ENCODE data around the gene XPNPEP2. TPM values are rescaled to one million over a fixed set of nuclear protein-coding genes. Genes with fewer than 3 reads are reported as not detected.

Gene XPNPEP2
- total and polyA plus RNA-seq, 9 donors: 3.0 to 12.9 (median 4.7) TPM

DNA sequence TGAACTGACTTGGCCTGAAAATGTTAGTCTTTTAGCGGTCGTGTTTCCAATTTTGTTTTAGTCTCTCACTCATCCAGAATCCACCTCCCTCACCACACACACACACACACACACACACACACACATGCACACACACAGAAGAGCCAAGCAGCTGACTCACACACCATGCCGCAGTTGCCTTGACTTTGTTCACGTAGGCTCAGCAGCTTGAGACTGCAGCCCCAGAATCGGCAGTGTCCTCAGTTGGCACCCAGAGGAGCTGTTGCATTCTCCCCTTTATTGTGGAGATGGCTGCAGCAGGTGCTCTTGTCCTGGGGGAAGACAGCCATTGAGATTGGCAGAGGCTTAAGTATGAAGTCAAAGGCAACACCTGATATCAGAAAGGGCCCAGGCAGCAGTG is 20.9 kb upstream of the XPNPEP2 start:
- Histone ChIP-seq H3K4me3 (ENCODE audit: low read length) (no peak overlapping the region), H3K27ac (ENCODE audit: low read length) (no peak overlapping the region), H3K27me3 (ENCODE audit: control insufficient read depth, insufficient read depth, low read length) (peaks cover 25% of the 10 kb centered on the region), H3K9me3 (replicated peaks; ENCODE audit: control insufficient read depth, low read depth, low read length) (no peaks in the 10 kb centered on the region), H3K4me1 (ENCODE audit: control insufficient read depth, insufficient read depth, low read length) (peaks cover 11% of the 10 kb centered on the region), H3K36me3 (ENCODE audit: control insufficient read depth, insufficient read depth, low read length) (no peaks in the 10 kb centered on the region)
- peak; percentile 75 for DNase-seq
- 33% methylated on average over 5 of the region's 5 CpGs for WGBS (ENCODE audit: insufficient coverage)

DNA sequence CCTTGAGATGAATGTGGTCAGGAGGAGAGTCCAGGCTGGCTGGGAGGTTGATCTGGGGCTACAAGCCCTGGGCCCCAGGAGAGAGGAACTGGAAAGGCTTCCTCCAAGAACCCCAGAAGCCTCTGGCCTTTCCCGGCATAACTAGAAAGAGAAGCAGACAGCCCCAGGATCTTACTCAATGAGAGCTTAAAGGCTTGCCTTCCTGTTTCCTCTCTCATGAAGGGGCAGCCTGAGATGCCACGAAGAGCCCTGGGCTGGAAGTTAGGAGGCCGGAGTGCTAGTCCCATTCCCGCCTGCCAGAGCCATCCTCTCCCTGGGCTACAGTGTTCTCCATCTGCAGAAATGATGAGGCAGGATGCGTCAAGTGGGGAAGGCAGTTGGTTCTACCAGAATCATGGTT is 20.1 kb upstream of the XPNPEP2 start:
- DNase-seq: no peak
- peaks cover 11% of the 10 kb centered on the region for H3K4me1 ChIP-seq (ENCODE audit: control insufficient read depth, insufficient read depth, low read length)
- H3K36me3 ChIP-seq (ENCODE audit: control insufficient read depth, insufficient read depth, low read length): no peaks in the 10 kb centered on the region
- H3K9me3 ChIP-seq (replicated peaks; ENCODE audit: control insufficient read depth, low read depth, low read length): no peaks in the 10 kb centered on the region
- H3K27me3 ChIP-seq (ENCODE audit: control insufficient read depth, insufficient read depth, low read length): peaks cover 25% of the 10 kb centered on the region
- 69% methylated on average over 4 of the region's 5 CpGs for WGBS (ENCODE audit: insufficient coverage)
- H3K4me3 ChIP-seq (ENCODE audit: low read length): no peak overlapping the region
- H3K27ac ChIP-seq (ENCODE audit: low read length): no peak overlapping the region

GRCh38 chrX:129719268-129719667 is 19.5 kb upstream of the XPNPEP2 start:
- Histone ChIP-seq H3K27me3 (ENCODE audit: control insufficient read depth, insufficient read depth, low read length) (peaks cover 25% of the 10 kb centered on the region), H3K36me3 (ENCODE audit: control insufficient read depth, insufficient read depth, low read length) (no peaks in the 10 kb centered on the region), H3K27ac (ENCODE audit: low read length) (no peak overlapping the region), H3K4me1 (ENCODE audit: control insufficient read depth, insufficient read depth, low read length) (peaks cover 11% of the 10 kb centered on the region), H3K4me3 (ENCODE audit: low read length) (no peak overlapping the region), H3K9me3 (replicated peaks; ENCODE audit: control insufficient read depth, low read depth, low read length) (no peaks in the 10 kb centered on the region)
- no peak for DNase-seq
- WGBS (ENCODE audit: insufficient coverage): 44% methylated on average over 2 of the region's 2 CpGs

DNA sequence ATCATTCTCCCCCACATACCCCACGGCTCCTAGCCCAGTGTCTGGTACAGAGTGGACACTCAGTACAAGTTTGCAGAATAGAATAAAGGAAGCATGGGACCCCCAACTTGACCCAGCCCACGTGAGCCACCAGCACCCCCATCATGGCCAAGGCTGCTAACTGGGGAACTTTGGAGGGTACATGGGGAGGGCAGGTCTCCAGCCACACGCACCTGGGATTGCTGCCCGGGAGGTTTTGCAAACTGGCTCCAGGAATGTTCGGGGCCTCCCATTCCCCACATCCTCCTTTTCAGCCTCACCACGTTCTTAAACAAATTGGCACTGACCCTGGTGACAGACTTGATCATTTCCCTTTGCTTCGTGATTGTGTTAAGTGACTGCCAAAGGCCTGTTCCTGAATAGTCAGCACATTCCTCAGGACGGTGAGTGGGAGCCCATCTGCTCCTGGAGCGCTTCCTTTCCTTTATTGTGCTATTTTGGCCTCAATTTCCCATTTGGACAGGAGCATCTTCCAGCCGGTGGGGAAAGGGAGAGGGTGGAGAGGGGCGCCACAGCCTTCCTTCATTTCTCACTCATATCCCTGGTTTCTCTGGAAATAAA is 18.7 kb upstream of the XPNPEP2 start:
- peaks cover 29% of the 10 kb centered on the region for H3K27me3 ChIP-seq (ENCODE audit: control insufficient read depth, insufficient read depth, low read length)
- H3K4me1 ChIP-seq (ENCODE audit: control insufficient read depth, insufficient read depth, low read length): peaks cover 11% of the 10 kb centered on the region
- 51% methylated on average over 5 of the region's 11 CpGs for WGBS (ENCODE audit: insufficient coverage)
- peak; percentile 71 for DNase-seq
- peak overlapping the region; percentile 32 for H3K27ac ChIP-seq (ENCODE audit: low read length)
- no peak overlapping the region for H3K4me3 ChIP-seq (ENCODE audit: low read length)
- no peaks in the 10 kb centered on the region for H3K36me3 ChIP-seq (ENCODE audit: control insufficient read depth, insufficient read depth, low read length)
- no peaks in the 10 kb centered on the region for H3K9me3 ChIP-seq (replicated peaks; ENCODE audit: control insufficient read depth, low read depth, low read length)

DNA sequence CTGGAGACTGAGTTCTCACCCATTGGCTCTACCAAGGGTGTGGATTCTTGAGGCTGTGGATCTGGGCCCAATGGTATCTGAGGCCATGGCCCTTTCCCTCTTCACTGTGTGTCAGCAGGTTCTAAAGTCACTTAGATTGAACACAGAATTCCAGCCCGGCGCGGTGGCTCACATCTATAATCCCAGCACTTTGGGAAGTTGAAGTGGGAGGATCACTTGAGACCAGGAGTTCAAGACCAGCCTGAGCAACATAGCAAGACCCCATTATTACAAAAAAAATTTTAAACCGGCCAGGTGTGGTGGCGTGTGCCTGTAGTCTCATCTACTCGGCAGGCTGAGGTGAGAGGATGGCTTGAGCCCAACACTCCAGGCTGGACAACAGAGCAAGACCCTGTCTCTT is 18.0 kb upstream of the XPNPEP2 start:
- no peaks in the 10 kb centered on the region for H3K9me3 ChIP-seq (replicated peaks; ENCODE audit: control insufficient read depth, low read depth, low read length)
- DNase-seq: no peak
- H3K4me3 ChIP-seq (ENCODE audit: low read length): no peak overlapping the region
- H3K36me3 ChIP-seq (ENCODE audit: control insufficient read depth, insufficient read depth, low read length): no peaks in the 10 kb centered on the region
- H3K4me1 ChIP-seq (ENCODE audit: control insufficient read depth, insufficient read depth, low read length): peaks cover 11% of the 10 kb centered on the region
- H3K27me3 ChIP-seq (ENCODE audit: control insufficient read depth, insufficient read depth, low read length): peaks cover 29% of the 10 kb centered on the region
- H3K27ac ChIP-seq (ENCODE audit: low read length): no peak overlapping the region
- no CpG with 5 or more reads among the region's 6 CpGs for WGBS (ENCODE audit: insufficient coverage)

DNA sequence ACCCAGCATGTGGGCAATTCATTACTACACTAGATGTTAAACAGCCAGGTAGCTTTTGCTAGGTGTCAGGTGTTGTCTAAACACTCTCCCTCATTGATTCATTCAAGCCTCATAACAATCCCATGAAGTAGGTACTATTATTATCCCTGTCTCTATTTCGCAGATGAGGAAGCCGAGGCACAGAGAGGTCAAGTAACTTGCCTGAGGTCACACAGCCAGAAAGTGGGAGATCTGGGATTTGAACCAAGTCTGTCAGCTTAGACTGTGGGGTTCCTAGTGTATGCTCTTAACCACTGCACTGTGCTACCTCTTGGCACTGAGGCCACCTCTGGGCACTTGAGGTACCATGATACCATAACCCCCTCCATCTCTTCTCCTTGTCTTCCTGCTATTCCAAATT is 17.4 kb upstream of the XPNPEP2 start:
- no peaks in the 10 kb centered on the region for H3K9me3 ChIP-seq (replicated peaks; ENCODE audit: control insufficient read depth, low read depth, low read length)
- peaks cover 29% of the 10 kb centered on the region for H3K27me3 ChIP-seq (ENCODE audit: control insufficient read depth, insufficient read depth, low read length)
- H3K36me3 ChIP-seq (ENCODE audit: control insufficient read depth, insufficient read depth, low read length): no peaks in the 10 kb centered on the region
- peaks cover 11% of the 10 kb centered on the region for H3K4me1 ChIP-seq (ENCODE audit: control insufficient read depth, insufficient read depth, low read length)
- no peak overlapping the region for H3K27ac ChIP-seq (ENCODE audit: low read length)
- no peak overlapping the region for H3K4me3 ChIP-seq (ENCODE audit: low read length)
- no peak for DNase-seq
- 90% methylated on average over 2 of the region's 2 CpGs for WGBS (ENCODE audit: insufficient coverage)

DNA sequence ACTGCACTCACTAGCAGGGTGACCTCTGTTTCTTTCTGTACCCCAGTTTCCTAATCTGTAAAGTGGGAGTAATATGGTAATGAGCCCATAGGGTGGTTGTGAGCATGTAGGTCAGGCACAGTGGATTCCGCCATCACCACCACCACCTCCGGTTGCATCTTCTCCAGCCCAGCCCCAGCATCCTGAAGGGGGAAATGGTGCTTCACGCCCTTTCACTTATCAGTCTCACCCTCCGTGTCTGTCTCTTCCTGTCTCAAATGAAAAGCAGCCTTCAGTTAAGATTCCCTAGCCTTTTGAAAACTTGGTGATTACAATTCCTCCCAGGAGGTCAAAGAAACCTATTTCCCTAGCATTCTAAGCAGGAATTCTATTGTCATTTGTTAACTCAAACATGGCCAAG is 16.9 kb upstream of the XPNPEP2 start:
- no peak overlapping the region for H3K4me3 ChIP-seq (ENCODE audit: low read length)
- H3K9me3 ChIP-seq (replicated peaks; ENCODE audit: control insufficient read depth, low read depth, low read length): no peaks in the 10 kb centered on the region
- no peak for DNase-seq
- no peaks in the 10 kb centered on the region for H3K36me3 ChIP-seq (ENCODE audit: control insufficient read depth, insufficient read depth, low read length)
- H3K4me1 ChIP-seq (ENCODE audit: control insufficient read depth, insufficient read depth, low read length): peaks cover 11% of the 10 kb centered on the region
- H3K27ac ChIP-seq (ENCODE audit: low read length): no peak overlapping the region
- peaks cover 29% of the 10 kb centered on the region for H3K27me3 ChIP-seq (ENCODE audit: control insufficient read depth, insufficient read depth, low read length)
- WGBS (ENCODE audit: insufficient coverage): 60% methylated on average over 2 of the region's 4 CpGs

- WGBS (ENCODE audit: insufficient coverage): 80% methylated on average over 1 of the region's 4 CpGs
- H3K27me3 ChIP-seq (ENCODE audit: control insufficient read depth, insufficient read depth, low read length): peaks cover 30% of the 10 kb centered on the region
- H3K27ac ChIP-seq (ENCODE audit: low read length): no peak overlapping the region
- peaks cover under 1% of the 10 kb centered on the region for H3K4me1 ChIP-seq (ENCODE audit: control insufficient read depth, insufficient read depth, low read length)
- no peaks in the 10 kb centered on the region for H3K9me3 ChIP-seq (replicated peaks; ENCODE audit: control insufficient read depth, low read depth, low read length)
- H3K36me3 ChIP-seq (ENCODE audit: control insufficient read depth, insufficient read depth, low read length): no peaks in the 10 kb centered on the region
- H3K4me3 ChIP-seq (ENCODE audit: low read length): no peak overlapping the region
- no peak for DNase-seq
Measured at GRCh38 chrX:129723511-129723910, 15.3 kb upstream of the XPNPEP2 start.

DNA sequence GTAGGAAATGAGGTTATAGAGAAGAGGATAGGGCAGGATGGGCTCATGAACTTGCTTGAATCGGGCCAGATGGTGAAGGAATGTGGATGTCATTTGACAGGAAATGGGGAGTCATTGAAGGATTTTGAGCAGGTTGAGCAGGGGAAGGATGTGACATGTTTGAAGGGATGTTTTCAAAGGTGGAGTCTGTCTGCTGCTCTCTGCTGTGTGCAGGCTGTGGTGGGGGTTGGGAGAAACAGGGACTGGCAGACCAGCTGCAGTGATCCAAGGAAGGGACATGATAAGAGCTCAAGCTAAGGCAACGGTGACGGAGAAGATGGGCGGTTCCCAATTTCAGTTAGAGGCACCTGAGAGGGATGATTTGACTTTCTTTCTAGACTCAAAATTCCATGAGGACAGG is 14.0 kb upstream of the XPNPEP2 start:
- no peaks in the 10 kb centered on the region for H3K36me3 ChIP-seq (ENCODE audit: control insufficient read depth, insufficient read depth, low read length)
- DNase-seq: no peak
- no peaks in the 10 kb centered on the region for H3K4me1 ChIP-seq (ENCODE audit: control insufficient read depth, insufficient read depth, low read length)
- H3K27me3 ChIP-seq (ENCODE audit: control insufficient read depth, insufficient read depth, low read length): peaks cover 26% of the 10 kb centered on the region
- no peaks in the 10 kb centered on the region for H3K9me3 ChIP-seq (replicated peaks; ENCODE audit: control insufficient read depth, low read depth, low read length)
- WGBS (ENCODE audit: insufficient coverage): 43% methylated on average over 2 of the region's 4 CpGs
- no peak overlapping the region for H3K27ac ChIP-seq (ENCODE audit: low read length)
- H3K4me3 ChIP-seq (ENCODE audit: low read length): no peak overlapping the region

- no peaks in the 10 kb centered on the region for H3K36me3 ChIP-seq (ENCODE audit: control insufficient read depth, insufficient read depth, low read length)
- no peaks in the 10 kb centered on the region for H3K9me3 ChIP-seq (replicated peaks; ENCODE audit: control insufficient read depth, low read depth, low read length)
- H3K4me1 ChIP-seq (ENCODE audit: control insufficient read depth, insufficient read depth, low read length): no peaks in the 10 kb centered on the region
- no peak overlapping the region for H3K27ac ChIP-seq (ENCODE audit: low read length)
- no peak overlapping the region for H3K4me3 ChIP-seq (ENCODE audit: low read length)
- peaks cover 17% of the 10 kb centered on the region for H3K27me3 ChIP-seq (ENCODE audit: control insufficient read depth, insufficient read depth, low read length)
- 0% methylated on average over 2 of the region's 4 CpGs for WGBS (ENCODE audit: insufficient coverage)
- DNase-seq: peak; percentile 75
Measured at GRCh38 chrX:129726307-129727111, 12.3 kb upstream of the XPNPEP2 start.

All from muscle of leg (tissue), 11 donors.